CD4-positive, alpha-beta T cell treated with Interleukin-4 for 1 hour (primary cell): ENCODE data around the gene BICRAL.
A peak's percentile ranks its signal among the peaks of the same experiment; 100 is the strongest.
"Not testable (repeated sequence)": the region's sequence is repeated elsewhere in the genome, so short reads cannot be mapped to it uniquely, and the experiment has no call there.

Experiments used
- DNase-seq, 2 donors: peaks; one replicate each; pipeline ENCODE4 v3.0.0-alpha.2; 2020 to 2022

BICRAL gene

DNA sequence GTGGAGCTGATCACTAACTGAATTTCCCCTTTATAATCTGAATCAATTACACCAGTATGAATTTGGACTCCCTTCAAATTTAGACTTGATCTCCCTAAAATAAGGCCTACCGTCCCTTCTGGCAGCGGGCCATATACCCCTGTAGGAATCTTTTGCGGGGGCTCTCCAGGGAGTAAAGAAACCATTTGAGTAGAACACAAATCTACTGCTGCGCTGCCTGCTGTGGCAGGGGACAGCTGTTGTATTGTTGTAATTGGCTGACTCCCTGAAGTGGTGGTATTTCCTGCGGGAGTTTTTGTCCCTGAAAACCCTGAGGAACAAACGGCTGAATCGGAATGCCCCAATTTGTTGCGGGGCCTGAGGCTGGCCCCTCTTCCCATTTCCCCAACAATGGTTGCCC, 118.0 kb downstream of the BICRAL start:
- DNase-seq = no peak

- peak; percentile 76 to 87 for DNase-seq
Observed at GRCh38 chr6:42901538-42901957, 119.7 kb downstream of the BICRAL start.

DNA sequence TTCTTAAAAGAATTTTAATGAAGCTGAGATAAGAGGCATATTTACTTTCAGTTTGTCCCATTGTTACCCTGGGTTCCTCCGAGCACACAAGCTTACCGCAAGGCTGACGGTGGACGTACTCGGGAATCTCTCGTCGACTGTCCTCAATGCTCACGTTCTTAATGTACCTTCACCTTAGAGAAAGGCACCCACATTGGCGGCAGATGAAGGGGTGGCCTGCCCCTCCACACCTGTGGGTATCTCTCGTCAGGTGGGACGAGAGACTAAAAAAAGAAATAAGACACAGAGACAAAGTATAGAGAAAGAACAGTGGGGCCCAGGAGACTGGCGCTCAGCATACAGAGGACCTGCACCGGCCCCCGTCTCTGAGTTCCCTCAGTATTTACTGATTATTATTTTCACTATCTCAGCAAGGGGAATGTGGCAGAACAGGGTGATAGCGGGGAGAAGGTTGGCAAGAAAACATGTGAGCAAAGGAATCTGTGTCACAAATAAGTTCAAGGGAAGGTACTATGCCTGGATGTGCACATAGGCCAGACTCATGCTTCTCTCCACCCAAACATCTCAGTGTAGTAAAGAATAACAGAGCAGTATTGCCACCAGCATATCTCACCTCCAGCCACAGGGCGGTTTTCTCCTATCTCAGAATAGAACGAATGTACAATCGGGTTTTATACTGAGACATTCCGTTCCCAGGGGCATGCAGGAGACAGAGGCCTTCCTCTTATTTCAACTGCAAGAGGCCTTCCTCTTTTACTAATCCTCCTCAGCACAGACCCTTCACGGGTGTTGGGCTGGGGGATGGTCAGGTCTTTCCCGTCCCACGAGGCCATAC, 120.8 kb downstream of the BICRAL start:
- DNase-seq = not testable (repeated sequence)

GRCh38 chr6:42904467-42904866, 122.6 kb downstream of the BICRAL start:
- DNase-seq = no peak

DNA sequence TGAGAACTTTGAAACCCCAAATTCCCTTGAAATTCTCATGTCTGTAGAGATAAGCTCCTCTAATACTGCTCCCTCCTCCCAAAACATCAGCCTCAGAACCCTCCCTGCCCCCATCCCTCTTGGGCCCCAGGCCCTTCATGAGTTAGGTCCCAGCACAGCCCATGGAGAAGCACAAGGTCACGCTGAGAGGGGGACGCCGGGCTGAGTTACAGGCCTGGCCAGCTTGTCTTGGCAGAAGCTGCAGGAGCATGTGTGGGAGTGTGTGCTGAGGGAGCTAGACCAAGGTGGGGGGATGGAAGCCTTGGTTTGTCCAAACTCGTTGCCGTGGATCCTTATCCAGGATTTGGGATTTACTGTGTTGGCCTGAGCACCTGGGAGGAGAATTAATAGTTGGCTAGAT, 125.5 kb downstream of the BICRAL start:
- DNase-seq = no peak

- no peak for DNase-seq
Observed at GRCh38 chr6:42909835-42910234, 128.0 kb downstream of the BICRAL start.

- no peak for DNase-seq
Observed at GRCh38 chr6:42911171-42912021, 129.5 kb downstream of the BICRAL start.

DNA sequence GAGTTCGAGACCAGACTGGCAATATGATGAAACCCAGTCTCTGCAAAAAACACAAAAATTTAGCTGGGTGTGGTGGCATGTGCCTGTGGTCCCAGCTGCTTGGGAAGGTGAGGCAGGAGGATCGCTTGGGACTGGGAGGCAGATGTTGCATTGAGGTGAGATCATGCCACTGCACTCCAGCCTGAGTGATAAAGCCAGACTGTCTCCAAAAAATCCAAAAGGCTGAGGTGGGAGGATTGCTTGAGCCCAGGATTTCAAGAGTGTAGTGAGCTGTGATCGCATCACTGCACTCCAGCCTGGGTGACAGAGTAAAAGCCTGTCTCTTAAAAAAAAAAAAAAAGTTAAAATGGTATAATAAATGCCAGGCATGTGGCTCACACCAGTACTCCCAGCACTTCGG, 132.7 kb downstream of the BICRAL start:
- DNase-seq = no peak

DNA sequence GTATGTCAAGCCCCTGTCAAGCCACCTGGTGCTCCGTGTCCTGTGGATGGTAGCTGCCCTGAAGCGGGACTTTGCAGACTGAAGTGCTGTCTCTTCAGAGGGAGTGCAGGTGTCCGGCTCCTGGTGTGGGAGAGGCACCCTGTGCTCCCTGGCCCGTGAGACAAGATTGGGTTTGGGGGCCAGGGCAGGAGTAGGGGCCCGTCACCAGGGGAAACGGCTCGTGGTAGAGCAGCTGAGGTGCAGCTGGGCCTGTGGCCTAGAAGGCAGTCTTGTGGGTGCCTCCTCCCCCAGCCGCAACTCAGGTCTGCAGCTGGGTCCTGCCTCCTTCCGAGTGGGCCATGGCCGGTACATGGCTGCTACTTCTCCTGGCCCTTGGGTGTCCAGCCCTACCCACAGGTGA, 133.9 kb downstream of the BICRAL start, which contains the start of gene PTCRA:
Gene PTCRA, plus strand, starts transcription at position 322 of the 400 bp plus-strand sequence. Its CDS starts 17 bp downstream, at position 339.
- no peak for DNase-seq

DNA sequence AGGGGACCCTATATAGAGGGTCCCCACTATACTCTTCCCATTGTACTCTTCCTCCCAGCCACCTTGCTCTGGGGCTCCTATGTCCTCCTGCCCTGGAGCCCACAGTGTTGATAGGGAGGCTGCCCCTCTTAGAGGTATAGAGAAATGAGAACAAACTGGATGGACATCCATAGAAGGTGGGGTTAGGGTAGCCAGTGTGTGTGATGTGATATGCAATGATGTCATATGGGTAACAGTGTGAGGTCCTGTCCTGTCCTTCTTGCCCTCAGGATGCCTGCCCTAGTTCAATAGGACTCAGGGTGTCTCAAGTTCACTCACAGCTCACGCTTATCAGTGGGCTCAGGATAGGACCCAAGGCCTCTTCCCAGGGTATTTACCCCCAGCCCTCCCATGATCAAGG, 134.4 kb downstream of the BICRAL start:
- DNase-seq = no peak
